NT2/D1 (cell line): ENCODE measurements around the gene PRSS35.

Experiments
- YY1 ChIP-seq: IDR thresholded peaks from 2 replicates; pipeline ENCODE4 v1.6.1; 2011; ENCODE audit not compliant: insufficient read length, insufficient read depth
- ZNF274 ChIP-seq: IDR thresholded peaks from 2 replicates; pipeline ENCODE4 v1.6.1; 2011; ENCODE audit warnings: mild to moderate bottlenecking, low read depth, low read length

GRCh38 chr6:83463886-83464285 is 48.4 kb upstream of the PRSS35 start:
- TF ChIP-seq ZNF274 (no peak), YY1 (no peak)
